DOHH2 (cell line): ENCODE results near the gene MRTFA.

Experiments
- EZH2phosphoT487 ChIP-seq: fragments of 200-600 bp; sonication (generic); IDR thresholded peaks from 2 replicates; pipeline ENCODE4 v1.6.1; 2017; ENCODE audit warnings: borderline replicate concordance, mild to moderate bottlenecking, antibody characterized with exemption, low read length, moderate library complexity, mixed read lengths
- TF ChIP-seq, protein P1 (sequence below): fragments of 200-600 bp; sonication (generic); IDR thresholded peaks from one replicate; pipeline ENCODE4 v1.5.1; 2014; ENCODE audit warnings: antibody characterized with exemption, mild to moderate bottlenecking, low read depth, low read length; ENCODE audit not compliant: poor library complexity, severe bottlenecking

DNA sequence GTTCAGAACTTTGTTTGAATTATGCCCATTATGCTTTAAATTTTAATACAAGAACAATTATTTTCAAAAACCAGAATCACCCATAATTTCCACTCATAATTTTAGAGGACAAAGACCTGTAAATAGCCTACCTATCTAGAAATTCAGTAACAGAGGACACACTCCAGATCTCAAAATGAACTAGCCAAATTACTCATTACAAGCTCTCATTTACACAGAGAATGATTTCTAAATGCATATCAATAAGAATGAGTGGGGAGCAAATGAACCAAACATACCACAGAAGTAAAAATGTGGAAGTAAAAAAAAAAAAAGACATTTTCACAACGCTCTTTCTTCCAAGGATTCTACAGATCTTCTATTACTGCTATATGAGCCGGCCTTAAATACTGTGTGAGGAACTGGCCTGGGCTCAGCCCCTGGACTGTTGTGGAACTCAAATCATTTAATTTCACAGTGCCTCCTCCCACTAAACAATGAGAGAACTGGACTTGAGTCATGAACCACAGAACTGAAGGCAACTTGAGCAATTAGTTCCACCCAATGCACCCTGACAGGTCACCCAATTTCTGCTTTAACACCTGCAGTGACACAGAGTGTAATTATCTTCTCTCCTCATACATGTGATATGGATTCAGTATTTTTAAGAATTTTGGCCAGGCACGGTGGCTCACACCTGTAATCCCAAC, 8.0 kb downstream of the MRTFA start:
- TF ChIP-seq, protein P1, sequence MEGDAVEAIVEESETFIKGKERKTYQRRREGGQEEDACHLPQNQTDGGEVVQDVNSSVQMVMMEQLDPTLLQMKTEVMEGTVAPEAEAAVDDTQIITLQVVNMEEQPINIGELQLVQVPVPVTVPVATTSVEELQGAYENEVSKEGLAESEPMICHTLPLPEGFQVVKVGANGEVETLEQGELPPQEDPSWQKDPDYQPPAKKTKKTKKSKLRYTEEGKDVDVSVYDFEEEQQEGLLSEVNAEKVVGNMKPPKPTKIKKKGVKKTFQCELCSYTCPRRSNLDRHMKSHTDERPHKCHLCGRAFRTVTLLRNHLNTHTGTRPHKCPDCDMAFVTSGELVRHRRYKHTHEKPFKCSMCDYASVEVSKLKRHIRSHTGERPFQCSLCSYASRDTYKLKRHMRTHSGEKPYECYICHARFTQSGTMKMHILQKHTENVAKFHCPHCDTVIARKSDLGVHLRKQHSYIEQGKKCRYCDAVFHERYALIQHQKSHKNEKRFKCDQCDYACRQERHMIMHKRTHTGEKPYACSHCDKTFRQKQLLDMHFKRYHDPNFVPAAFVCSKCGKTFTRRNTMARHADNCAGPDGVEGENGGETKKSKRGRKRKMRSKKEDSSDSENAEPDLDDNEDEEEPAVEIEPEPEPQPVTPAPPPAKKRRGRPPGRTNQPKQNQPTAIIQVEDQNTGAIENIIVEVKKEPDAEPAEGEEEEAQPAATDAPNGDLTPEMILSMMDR = no peak
- TF ChIP-seq EZH2phosphoT487 = no peak
